Measurements from ENCODE around the gene ABHD12B.

The ABHD12B gene

GRCh38 chr14:50871914-50872732 is at the start of gene ABHD12B:
Gene ABHD12B (plus strand): TSS chr14:50872053. CDS start chr14:50872175, 122 bp downstream.
- no peak for DNase-seq (ENCODE audit: low read depth)

- no peak for DNase-seq (ENCODE audit: low read depth)
Observed at GRCh38 chr14:50822501-50823042, 49.3 kb upstream of the ABHD12B start.

- DNase-seq (ENCODE audit: low read depth), result no peak
Observed at GRCh38 chr14:50823051-50823761, 48.6 kb upstream of the ABHD12B start.

- no peak for DNase-seq (ENCODE audit: low read depth)
Observed at GRCh38 chr14:50823762-50824636, 47.9 kb upstream of the ABHD12B start.

- no peak for DNase-seq (ENCODE audit: low read depth)
Observed at GRCh38 chr14:50825307-50825706, 46.5 kb upstream of the ABHD12B start.

- no peak for DNase-seq (ENCODE audit: low read depth)
Observed at GRCh38 chr14:50826681-50827080, 45.2 kb upstream of the ABHD12B start.

GRCh38 chr14:50828721-50829488 is 42.9 kb upstream of the ABHD12B start:
- no peak for DNase-seq (ENCODE audit: low read depth)

GRCh38 chr14:50829489-50830043 is 42.3 kb upstream of the ABHD12B start:
- no peak for DNase-seq (ENCODE audit: low read depth)

GRCh38 chr14:50830044-50830931 is 41.6 kb upstream of the ABHD12B start:
- DNase-seq (ENCODE audit: low read depth), result no peak

GRCh38 chr14:50830932-50831725 is 40.7 kb upstream of the ABHD12B start, which contains the start of gene NIN:
Gene NIN (minus strand): TSS chr14:50831162. CDS start chr14:50822056, 9,106 bp downstream.
- DNase-seq (ENCODE audit: low read depth), result peak; percentile 58

- no peak for DNase-seq (ENCODE audit: low read depth)
Observed at GRCh38 chr14:50831726-50832168, 40.1 kb upstream of the ABHD12B start.

GRCh38 chr14:50832935-50833630 is 38.8 kb upstream of the ABHD12B start:
- no peak for DNase-seq (ENCODE audit: low read depth)

GRCh38 chr14:50834802-50835276 is 37.0 kb upstream of the ABHD12B start:
- DNase-seq (ENCODE audit: low read depth), result no peak

GRCh38 chr14:50835280-50835679 is 36.6 kb upstream of the ABHD12B start:
- no peak for DNase-seq (ENCODE audit: low read depth)

GRCh38 chr14:50836515-50836914 is 35.3 kb upstream of the ABHD12B start:
- no peak for DNase-seq (ENCODE audit: low read depth)

GRCh38 chr14:50837271-50837670 is 34.6 kb upstream of the ABHD12B start:
- no peak for DNase-seq (ENCODE audit: low read depth)

GRCh38 chr14:50837850-50838470 is 33.9 kb upstream of the ABHD12B start:
- no peak for DNase-seq (ENCODE audit: low read depth)

GRCh38 chr14:50839048-50839447 is 32.8 kb upstream of the ABHD12B start:
- no peak for DNase-seq (ENCODE audit: low read depth)

All from GM04504 (cell line).